ENCODE measurements around the gene RSBN1.

The RSBN1 gene

DNA sequence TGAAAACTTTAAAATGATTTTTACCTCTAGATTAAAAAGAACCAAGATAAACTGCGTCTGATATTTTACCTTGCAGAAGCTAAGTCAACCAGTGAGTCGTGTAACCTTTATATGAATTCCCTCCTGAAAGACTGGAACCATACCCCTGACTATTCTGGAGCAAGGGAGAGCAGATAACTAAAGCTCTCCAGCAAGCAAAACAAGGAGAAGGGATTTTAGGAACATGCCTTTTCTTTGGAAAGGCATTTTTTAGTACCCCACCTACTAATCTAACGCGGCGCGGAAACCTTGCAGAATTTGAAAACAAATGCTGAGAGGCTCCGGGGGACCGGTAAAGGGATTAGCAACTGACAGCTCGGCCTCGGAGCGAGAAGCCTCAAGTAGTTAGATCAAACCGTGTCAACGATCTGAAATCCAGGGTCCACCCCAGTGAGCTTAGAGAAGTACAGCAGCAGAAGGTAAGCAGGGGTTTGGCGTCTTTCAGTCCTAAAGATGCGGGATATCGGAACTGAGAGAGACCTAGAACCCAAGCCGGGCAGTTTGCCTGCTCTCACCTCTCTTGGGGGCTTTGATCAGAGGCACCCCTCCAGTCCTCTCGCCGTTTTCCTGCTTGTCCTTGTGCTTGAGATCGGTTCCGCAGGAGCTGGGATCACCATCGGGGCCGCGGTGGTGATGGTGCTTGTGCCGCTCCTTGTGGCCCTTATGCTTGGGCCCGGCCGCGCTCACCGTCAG lies 954 bp downstream of the RSBN1 start:
- DNase-seq: no peak

DNA sequence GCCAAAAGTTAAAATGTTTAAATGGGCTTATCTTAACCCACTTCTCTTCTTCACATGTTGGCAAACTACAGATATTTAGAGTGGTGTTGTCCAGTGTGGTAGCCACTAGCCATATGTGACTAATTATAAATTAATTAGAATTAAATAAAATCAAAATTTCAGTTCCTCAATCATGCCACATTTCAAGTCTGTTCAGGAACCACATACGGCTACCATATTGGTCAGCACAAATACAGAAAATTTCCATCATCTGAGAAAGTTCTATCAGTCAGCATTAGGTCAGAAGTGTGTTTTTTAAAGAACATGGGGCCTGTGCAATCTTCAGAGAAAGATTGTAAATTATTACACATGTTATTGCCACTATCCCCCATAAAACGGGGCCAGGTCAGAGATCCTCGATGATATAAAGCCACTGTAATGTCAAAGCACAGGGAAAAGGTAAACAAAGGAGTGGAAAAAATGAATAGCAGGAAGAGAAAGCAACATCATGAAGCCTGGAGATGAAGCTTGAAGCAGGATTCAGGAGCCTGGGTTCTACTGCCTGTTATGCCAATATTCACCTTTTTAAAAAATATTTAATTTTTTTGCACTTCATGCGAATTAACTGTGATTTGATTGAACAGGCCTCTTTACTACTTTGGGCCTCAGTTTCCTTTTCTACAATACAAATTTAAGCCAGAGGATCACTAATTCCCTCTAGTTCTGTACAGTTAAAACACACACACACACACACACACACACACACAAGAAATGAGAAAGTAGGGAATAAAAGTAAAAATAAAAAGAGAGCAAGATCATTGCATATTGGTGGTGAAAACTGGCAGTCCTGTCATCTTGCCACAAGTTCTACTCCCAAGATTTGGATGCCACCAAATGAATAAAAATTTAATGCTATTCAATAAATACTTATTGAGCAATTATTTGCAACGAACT lies 2.3 kb downstream of the RSBN1 start:
- DNase-seq: no peak

DNA sequence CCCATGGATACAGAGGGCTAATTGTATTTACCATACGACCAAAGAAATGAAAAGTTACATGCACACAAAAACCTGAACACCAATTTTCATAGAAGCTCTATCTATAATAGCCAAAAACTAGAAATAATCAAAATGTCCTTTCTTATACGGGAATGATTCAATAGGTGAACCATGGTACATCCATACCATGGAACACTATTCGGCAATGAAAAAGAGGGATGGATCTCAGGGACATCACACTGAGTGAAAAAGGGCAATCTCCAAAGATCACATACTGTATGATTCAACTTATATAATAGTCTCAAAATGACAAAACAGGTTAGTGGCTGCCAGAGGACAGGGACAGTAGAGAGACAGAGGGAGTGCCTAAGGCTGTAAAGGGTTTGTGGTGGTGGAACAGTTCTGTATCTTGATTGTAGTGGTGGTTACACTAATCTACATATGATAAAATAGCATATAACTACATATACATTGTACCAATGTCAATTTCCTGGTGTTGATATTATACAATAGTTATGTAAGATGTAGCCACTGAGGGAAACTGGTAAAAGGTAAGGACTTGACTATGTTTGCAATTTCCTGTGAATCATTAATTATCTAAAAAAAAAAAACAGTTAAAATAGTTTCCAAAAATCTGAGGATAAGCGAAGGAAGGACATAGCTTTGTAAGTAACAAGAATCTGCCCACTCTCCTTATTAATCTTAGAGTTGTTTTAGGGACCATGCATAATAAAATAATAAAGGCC lies 3.7 kb downstream of the RSBN1 start:
- DNase-seq: no peak

DNA sequence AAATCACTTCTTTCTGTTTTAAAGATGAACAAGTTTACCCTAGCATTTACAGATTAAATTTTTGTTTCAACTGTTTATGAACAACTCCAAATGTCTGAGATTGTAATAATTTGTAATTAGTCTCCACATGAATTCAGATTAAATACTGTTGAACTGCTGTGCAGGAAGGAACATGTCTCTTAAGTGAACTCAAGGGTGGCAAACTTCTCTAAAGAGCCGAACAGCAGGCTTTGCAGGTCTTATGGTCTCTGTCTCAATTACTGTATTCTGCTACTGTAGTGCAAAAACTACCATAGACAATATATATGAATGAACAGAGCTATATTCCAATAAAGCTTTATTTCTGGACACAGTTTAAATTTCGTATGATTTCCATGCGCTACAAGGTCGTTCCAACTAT lies 6.6 kb downstream of the RSBN1 start:
- DNase-seq: no peak

DNA sequence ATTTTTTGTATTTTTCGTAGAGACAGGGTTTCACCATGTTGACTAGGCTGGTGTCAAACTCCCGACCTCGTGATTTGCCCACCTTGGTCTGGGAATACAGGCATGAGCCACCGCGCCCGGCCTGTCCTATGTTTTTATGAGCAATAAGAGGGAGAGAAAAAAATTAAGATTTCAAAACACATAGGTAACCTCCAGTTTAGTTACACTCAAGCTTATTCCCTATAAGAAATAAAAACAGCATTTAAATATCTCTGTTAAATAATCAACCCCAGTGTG lies 7.1 kb downstream of the RSBN1 start:
- no peak for DNase-seq

DNA sequence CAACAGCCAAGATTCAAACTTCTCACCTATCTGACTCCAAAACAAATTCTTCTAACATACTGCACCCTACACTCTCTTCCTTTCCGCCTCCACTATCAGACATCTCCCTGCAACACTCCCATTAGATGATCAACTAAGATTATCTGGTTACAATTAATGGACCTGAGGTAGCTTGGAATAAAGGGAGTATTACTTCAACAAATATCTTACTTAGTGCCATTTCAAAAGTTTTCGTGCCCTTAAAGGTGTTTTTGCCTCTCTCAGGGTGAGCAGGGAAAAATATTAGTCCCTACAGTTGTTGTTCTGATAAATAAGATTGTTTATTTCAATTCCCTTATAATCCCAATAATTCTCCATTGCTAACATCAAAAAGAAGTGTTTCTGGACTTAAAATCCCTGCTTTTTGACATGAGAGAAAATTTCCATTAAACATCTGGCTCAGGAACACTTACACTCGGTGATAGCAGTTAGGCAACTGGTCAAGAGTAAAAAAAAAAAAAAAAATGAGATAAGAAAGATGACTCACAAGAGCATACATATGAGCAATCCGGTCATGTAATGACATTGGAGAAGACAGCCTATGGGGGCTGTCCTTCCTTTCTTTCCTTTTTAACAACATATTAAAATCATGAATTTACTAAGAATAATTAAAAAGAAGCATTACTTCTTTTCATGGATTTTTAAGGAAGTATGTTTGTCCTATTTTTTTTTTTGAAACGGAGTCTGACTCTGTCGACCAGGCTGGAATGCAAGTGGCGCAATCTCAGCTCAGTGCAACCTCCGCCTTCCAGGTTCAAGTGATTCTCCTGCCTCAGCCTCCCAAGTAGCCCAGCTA lies 7.6 kb downstream of the RSBN1 start:
- no peak for DNase-seq

DNA sequence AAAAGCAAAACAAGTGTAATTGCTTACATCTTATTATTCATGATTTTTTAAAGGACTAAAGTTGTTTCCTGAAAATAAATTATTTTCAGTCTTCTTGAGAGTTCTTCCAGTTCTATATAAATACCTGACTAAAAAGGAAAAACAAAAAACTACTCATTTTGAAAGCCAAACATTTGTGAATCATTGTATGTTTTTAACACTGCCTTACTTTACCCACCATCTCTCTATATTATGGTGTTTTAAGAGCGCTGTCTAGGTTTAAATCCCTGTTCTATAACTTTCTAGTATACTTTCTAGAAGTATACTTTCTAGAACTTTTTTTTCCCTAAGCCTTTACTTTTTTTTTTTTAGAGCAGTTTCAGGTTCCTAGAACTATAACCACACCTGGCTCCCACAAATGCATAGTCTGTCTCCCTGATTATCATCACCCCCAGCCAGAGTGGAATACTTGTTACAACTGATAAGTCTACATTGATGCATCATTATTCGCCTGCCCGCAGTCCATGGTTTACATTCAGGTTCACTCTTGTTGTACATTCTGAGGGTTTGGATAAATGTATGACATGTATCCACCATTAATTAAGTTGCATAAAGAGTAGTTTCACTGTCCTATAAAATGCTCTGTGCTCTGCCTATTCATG lies 9.8 kb downstream of the RSBN1 start:
- DNase-seq: no peak

DNA sequence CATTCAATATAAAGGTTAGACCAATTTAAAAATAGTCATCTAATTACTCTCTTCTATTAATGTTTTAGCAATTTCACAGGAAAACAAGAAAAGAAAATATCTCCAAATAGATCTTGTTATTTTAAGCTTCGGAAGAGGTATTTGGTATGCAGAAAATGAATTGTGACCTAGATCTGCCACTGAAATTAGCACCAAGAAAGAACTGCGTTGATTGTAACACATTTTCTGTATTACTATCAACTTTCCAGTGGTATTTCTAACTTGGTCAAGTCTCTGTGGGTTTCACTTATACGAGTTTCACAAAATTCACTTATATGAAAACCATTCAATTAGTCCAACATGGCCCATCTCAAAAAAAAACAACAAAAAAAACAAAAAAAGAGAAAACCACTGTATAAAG lies 11.8 kb downstream of the RSBN1 start:
- DNase-seq: no peak

DNA sequence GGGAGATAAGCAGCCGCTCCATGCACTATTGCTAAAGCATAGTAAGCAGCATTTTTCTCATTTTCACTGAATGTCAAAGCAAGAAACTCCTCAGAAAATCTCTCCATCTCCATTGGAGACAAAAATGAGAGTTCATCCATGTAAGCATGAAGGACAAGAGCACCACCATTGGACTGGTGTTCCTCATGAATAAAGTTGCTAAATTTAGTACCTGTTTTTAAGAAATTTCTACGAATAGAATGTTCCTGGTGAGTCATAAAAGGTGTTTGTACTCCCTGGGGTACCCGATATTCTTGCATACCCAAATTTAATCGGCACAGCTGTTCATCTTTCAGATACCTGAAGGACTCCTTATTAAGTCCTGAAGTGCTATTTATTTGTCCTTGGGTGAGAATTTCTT lies 14.8 kb downstream of the RSBN1 start:
- DNase-seq: no peak

DNA sequence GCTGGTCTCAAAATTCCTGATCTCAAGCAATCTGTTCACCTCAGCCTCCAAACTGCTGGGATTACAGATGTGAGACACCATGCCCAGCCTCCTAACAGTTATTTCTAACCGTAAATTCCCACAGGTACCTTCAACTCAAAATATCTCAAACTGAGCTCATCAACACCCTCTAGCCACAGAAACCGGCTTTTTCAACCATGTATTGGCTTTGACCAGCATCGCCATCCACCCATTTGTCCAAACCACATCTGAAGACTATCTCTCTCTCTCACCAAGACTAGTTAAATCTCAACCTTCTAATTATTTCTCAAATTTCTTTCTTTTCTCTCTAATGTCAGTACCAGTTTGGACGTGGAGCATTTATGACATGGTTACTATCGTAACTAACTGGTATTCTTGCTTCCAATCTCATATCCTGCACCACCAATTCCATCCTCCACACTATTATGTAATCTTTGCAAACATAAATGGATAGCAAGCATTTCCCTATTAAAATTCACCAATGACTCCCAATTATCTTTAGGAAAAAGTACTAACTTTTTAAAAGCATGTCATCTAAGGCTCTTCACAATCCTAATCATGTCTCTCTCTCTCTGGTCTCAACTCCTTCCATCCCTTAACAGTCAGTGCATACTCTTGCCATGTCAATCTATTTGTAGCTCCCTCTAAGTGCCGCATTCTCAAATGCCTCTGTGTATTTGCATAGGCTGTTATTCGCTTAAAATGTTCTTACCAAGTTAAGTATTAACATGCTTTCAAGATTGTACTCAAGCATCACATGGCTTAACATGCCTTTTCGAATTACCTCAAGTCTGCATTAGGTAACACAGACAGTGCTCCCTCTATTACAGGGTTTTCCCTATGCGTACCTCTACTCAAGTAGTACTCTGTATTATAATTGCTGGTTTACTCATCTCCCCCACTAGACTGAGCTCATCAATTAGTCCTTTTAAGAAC lies 18.1 kb downstream of the RSBN1 start:
- DNase-seq: no peak

DNA sequence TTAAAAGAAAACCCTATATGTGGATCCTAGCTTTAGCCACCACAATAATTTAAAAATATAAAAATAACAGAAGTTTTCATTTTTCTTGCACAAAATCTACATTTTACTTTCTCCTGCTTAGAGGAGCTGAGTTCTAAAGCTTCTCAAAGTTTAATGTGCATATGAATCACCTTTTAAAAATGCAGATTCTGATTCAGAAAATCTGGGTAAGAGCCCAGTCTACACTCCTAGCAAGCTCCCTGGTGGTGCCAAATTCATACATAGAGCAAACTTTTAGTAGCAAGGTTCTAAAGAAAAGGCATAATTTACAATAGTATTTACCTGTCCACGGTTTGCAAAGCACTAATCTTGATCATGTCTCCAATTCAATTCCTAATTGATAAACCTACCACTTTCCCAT lies 19.3 kb downstream of the RSBN1 start:
- no peak for DNase-seq

DNA sequence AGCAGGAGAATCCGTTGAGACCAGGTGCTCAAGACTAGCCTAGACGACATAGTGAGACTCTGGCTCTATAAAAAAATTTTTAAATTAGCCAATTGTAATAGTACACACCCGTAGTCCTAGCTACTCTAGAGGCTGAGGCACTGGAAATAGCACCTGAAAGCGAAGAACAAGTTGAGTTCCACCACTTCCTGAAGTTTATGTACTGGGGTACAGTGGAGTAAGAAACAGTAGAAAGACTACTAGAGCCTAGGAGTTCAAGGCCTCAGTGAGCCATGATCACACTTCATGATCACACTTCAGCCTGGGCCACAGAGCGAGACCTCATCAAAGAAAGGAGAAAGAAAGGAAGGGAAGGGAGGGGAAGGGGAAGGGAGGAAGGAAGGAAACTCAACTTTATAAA lies 19.8 kb downstream of the RSBN1 start:
- DNase-seq: no peak

DNA sequence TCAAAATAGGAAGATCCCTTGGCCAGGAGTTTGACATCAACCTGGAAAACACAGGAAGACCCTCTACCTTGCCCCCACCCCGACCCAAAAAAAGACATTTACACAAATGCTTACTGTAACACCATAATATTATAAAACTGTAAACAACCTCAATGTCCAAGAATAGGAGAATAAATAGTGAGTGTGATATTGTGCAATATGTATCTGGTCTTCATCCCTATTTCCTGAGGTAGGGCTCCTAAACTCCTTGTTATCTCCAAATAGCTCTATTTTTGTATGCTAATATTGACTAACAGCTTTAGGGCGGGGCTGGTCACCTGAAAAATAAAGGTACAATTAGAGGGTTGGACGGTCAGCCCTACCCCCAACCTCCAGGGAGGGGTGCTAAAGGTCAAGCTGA lies 23.5 kb downstream of the RSBN1 start:
- no peak for DNase-seq

DNA sequence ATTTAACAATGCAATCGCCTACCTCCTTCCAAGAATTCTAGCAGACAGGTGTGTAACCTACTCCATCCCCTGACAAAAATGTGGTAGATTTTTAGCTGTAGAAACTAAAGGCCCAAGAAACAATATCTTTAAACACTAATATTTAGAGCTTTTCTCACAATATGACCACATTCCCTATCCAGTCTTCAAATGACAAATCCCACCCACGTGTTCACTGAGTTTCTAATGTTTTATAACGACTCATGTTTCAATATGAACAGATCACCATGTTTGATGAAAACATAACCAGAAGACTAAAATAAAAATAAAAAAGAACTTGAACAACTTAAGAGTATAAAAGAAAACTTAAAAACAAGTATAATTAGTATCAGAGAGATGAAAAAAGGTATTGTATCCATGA lies 24.6 kb downstream of the RSBN1 start:
- DNase-seq: no peak

DNA sequence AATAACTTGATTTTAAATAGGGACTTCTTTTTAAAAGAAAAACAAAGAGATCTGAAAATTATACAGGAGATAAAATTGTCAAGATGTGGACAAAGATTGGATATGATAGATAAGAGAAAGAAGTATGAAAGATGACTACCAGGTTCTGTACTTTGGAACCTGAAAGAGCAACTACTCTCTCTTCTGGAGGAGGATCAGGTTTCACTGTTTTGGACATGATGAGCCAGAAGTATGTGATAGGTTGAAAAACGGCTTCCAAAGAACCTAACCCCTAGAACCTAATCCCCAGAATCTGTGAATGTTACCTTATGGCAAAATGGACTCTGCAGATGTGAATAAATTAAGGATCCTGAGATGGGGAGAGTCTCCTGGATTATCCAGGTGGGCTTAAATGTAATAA lies 26.2 kb downstream of the RSBN1 start:
- no peak for DNase-seq

DNA sequence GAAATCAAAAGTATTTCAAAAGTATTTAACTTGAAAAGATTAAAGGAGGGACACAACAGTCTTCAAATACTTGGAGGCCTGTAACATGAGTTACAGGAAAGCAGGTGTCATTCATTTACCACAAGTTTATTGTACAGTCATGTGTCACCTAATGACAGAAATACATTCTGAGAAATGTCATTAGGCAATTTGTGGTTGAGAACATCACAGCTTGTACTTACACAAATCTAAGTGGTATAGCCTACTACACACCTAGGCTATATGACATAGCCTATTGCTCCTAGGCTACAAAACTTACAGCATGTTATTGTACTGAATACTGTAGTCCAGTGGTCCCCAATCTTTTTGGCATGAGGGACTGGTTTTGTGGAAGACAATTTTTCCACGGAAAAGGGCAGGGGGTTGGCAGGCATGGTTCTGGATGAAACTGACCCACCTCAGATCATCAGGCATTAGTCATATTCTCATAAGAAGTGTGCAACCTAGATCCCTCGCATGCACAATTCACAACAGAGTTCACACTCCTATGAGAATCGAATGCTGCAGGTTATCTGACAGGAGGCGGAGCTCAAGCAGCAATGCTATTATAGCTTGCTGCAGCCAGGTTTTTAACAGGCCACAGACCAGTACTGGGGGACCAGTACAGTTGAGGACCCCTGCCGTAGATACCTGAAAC lies 28.0 kb downstream of the RSBN1 start:
- DNase-seq: no peak

DNA sequence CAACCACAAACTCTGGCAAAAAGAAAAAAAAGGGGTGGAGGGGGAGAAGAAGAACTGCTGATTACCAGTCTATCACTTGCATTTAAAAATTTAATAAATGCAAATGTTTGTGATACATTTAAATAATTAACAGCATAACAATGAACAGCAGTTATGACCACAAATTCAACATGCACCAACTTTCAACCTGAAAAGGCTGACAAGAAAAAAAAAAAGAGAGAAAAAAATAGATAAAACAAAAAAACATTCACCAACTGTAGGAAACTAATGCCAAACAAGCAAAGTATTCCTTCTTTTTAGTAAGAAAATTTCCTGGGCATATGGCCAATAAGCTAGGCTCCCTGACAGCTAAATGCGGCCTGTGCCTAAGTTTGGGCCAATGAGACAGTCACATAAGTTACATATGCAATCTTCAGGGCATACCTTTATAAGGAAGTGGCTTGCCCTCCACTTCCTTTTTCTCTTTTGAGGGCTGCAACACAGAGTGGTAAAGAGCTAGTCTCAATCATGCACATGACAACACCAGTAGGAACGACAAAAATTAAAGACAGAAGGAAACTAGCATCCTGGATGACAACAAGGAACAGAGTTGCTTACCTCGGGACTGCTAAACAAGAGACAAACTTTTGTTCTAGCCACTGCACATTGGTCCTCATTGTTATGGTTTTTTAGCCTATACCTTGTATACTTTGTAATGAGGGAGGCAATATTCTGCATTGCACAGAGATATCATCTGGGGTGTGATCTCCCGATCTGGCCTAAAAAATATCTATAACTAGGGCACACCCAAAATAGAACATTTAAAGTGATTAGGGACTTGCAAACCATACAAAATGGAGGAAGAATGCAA lies 28.8 kb downstream of the RSBN1 start:
- peak; percentile 48 for DNase-seq

DNA sequence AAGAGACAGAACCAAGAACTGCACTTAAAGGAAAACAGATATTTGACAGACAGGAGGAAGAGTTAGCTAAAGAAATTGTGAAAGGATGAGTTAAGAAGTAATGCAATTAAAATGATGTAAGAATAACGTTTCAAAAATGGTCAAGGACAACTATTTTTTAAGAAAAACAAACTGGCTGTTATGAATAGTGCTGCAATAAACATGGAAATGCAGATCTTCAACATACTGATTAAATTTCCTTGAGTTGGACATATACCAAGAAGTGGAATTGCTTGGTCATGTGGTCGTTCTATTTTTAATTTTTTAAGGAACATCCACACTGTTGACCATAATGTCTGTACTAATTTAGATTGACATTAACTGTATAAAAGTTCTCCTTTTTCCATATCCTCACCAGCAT lies 29.9 kb downstream of the RSBN1 start:
- no peak for DNase-seq

DNA sequence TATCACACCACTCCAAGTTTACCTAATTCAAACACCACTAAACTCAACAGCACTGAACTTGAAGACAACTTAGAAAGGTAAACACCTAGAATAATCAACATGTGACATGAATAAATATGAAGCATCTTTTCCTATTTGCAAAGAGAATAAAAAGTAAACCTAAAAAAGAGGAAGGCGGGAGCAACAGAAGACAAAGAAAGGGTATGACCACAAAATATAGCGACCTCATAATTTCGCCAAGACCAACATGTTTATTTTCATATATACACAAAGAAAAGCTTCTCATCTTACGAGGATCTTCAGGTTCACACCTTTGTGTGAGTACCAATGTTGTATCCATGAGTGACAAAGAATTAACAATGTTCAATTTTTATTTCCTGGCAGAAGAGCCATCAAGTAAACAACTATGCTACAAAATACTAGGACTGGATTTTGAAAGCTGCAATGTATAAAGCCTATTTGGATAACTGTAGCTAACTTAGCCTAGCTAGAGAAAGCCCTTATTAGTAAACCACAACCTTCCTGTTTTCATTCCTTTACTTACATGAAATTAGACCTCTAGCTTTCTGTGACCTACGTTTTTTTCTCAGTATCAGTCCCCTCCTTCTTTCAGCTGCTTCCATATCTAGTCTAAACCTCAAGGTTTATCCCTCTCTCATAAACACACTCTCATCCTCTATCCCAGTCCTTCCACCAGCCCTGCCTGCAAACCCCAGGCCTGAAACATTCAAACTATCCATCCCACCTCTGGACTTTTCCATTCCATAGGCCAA lies 31.7 kb downstream of the RSBN1 start:
- DNase-seq: no peak
